Smooth muscle cell (in vitro differentiated cells): ENCODE measurements around the gene KPRP. TPM values are rescaled to one million over a fixed set of nuclear protein-coding genes. Genes with fewer than 3 reads are reported as not detected.

Experiments
- DNase-seq: peaks from one replicate; lab custom pipeline; 2025; ENCODE audit not compliant: unreplicated experiment; lab: John Stamatoyannopoulos, UW
- H2AFZ ChIP-seq: fragments of 200-600 bp; sonication (generic); 2 replicates; pipeline ENCODE4 v1.6.0; 2016; ENCODE audit warnings: antibody characterized with exemption, low read depth, mild to moderate bottlenecking
- H3F3A ChIP-seq: fragments of 200-600 bp; sonication (generic); 2 replicates; pipeline ENCODE4 v1.6.0; 2017; ENCODE audit warnings: antibody characterized with exemption, low read depth
- H3K27ac ChIP-seq: fragments of 200-600 bp; sonication (generic); 2 replicates; pipeline ENCODE4 v1.5.1; 2016; ENCODE audit warnings: low read depth, mild to moderate bottlenecking
- H3K27me3 ChIP-seq: fragments of 200-600 bp; sonication (generic); 2 replicates; pipeline ENCODE4 v1.6.1; 2016; ENCODE audit warnings: low read depth, mild to moderate bottlenecking
- H3K36me3 ChIP-seq: fragments of 200-600 bp; sonication (generic); 2 replicates; pipeline ENCODE4 v1.5.1; 2016; ENCODE audit warnings: low read depth
- H3K4me1 ChIP-seq: fragments of 200-600 bp; sonication (generic); 2 replicates; pipeline ENCODE4 v1.5.1; 2016; ENCODE audit warnings: low read depth
- H3K4me2 ChIP-seq: fragments of 200-600 bp; sonication (generic); 2 replicates; pipeline ENCODE4 v1.6.0; 2016; ENCODE audit warnings: mild to moderate bottlenecking
- H3K4me3 ChIP-seq: fragments of 200-600 bp; sonication (generic); 2 replicates; pipeline ENCODE4 v1.5.1; 2016; ENCODE audit warnings: mild to moderate bottlenecking
- H3K79me2 ChIP-seq: fragments of 200-600 bp; sonication (generic); 2 replicates; pipeline ENCODE4 v1.6.0; 2016; ENCODE audit warnings: low read depth, mild to moderate bottlenecking
- H3K9ac ChIP-seq: fragments of 200-600 bp; sonication (generic); 2 replicates; pipeline ENCODE4 v1.6.0; 2016; ENCODE audit warnings: low read depth
- H3K9me3 ChIP-seq: fragments of 200-600 bp; sonication (generic); replicated peaks from 2 replicates; pipeline ENCODE4 v1.5.1; 2016; ENCODE audit warnings: low read depth
- H4K20me1 ChIP-seq: fragments of 200-600 bp; sonication (generic); 2 replicates; pipeline ENCODE4 v1.6.0; 2016; ENCODE audit warnings: low read depth
- WGBS: methylation state at CpG from one replicate; pipeline ENCODE4 v1.1.7; 2016; ENCODE audit warnings: low lambda C conversion rate; 5-methylcytosine and 5-hydroxymethylcytosine counted together
- polyA plus RNA-seq: library from polyadenylated mRNA; unstranded; fragments of >200 nt; fragmentation: Nextera tagmentation; extraction: Ambion mirVana; gene quantifications from 2 replicates; pipeline ENCODE4 v1.2.1, GENCODE V29; 2016
- total RNA-seq: library from RNA; depleted of rRNA; stranded (reverse); fragments of >200 nt; gene quantifications from 2 replicates; pipeline ENCODE4 v1.2.3, GENCODE V29; 2014
- TF ChIP-seq, protein P1 (sequence below): fragments of 200-600 bp; sonication (generic); IDR thresholded peaks from 2 replicates; pipeline ENCODE4 v1.5.1; 2017; ENCODE audit warnings: borderline replicate concordance, mild to moderate bottlenecking, antibody characterized with exemption; ENCODE audit not compliant: insufficient read depth, poor library complexity, severe bottlenecking

Gene KPRP
- total and polyA plus RNA-seq, 2 experiments from 2014 or later, result not detected

DNA sequence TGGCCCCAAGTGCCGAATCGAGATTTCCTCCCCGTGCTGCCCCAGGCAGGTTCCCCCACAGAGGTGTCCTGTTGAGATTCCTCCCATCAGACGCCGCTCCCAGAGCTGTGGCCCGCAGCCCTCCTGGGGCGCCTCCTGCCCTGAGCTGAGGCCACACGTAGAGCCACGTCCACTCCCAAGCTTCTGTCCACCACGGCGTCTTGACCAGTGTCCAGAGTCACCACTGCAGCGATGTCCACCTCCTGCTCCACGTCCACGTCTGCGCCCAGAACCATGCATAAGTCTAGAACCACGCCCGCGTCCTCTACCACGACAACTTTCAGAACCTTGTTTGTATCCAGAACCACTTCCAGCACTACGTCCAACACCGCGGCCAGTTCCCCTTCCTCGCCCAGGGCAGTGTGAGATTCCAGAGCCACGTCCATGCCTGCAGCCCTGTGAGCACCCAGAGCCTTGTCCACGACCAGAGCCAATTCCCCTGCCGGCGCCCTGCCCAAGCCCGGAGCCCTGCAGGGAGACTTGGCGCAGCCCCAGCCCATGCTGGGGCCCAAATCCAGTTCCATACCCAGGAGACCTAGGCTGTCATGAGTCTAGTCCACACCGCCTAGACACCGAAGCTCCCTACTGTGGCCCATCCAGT is 2.8 kb downstream of the KPRP start:
- TF ChIP-seq, protein P1, sequence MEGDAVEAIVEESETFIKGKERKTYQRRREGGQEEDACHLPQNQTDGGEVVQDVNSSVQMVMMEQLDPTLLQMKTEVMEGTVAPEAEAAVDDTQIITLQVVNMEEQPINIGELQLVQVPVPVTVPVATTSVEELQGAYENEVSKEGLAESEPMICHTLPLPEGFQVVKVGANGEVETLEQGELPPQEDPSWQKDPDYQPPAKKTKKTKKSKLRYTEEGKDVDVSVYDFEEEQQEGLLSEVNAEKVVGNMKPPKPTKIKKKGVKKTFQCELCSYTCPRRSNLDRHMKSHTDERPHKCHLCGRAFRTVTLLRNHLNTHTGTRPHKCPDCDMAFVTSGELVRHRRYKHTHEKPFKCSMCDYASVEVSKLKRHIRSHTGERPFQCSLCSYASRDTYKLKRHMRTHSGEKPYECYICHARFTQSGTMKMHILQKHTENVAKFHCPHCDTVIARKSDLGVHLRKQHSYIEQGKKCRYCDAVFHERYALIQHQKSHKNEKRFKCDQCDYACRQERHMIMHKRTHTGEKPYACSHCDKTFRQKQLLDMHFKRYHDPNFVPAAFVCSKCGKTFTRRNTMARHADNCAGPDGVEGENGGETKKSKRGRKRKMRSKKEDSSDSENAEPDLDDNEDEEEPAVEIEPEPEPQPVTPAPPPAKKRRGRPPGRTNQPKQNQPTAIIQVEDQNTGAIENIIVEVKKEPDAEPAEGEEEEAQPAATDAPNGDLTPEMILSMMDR, result no peak
- Histone ChIP-seq H3K9me3 (no peaks in the 10 kb centered on the region), H2AFZ (no peak overlapping the region), H3K27ac (no peak overlapping the region), H3K4me3 (no peak overlapping the region), H4K20me1 (no peaks in the 10 kb centered on the region), H3K9ac (no peak overlapping the region), H3K36me3 (no peaks in the 10 kb centered on the region), H3K79me2 (no peaks in the 10 kb centered on the region), H3K4me2 (no peak overlapping the region), H3K27me3 (no peaks in the 10 kb centered on the region), H3F3A (no peaks in the 10 kb centered on the region), H3K4me1 (no peaks in the 10 kb centered on the region)
- WGBS, result 91% methylated on average over 31 of the region's 31 CpGs
- DNase-seq, result no peak

DNA sequence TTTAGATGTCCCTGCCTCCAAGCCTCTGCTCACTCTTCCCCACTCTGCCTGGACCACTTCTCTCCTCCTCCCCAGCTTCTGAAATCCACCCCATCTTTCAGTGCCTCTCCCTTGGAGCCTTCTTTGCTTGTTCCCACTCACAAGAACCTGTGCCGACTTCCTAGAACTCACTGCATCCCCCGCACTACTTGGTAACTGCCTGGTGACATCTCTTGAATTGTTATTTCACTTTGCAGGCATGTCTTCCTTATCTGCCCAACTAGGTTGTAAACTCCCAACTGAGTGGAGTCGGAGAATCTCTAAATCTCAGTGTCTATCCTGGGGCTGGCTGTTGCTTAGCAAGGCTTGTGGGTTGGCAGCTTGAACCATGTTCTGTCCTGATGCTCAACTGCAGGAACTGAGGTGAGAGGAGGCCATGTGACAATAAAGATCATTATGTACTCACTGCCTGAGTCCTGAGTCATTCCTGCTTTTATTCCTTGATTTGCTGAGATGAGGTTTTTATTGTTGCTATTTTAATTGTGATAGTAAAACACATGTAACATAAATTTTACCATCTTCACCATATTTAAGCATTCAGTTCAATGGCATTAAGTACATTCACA is 3.9 kb downstream of the KPRP start:
- H3K4me3 ChIP-seq, result no peak overlapping the region
- H3K4me2 ChIP-seq, result no peak overlapping the region
- no peaks in the 10 kb centered on the region for H3K27me3 ChIP-seq
- no peak for DNase-seq
- H3K9me3 ChIP-seq, result no peaks in the 10 kb centered on the region
- no peaks in the 10 kb centered on the region for H4K20me1 ChIP-seq
- H3K36me3 ChIP-seq, result no peaks in the 10 kb centered on the region
- no peak overlapping the region for H3K27ac ChIP-seq
- H3K9ac ChIP-seq, result no peak overlapping the region
- TF ChIP-seq, protein P1, result no peak
- no peaks in the 10 kb centered on the region for H3K4me1 ChIP-seq
- H3K79me2 ChIP-seq, result no peaks in the 10 kb centered on the region
- no peak overlapping the region for H2AFZ ChIP-seq
- 84% methylated on average over 3 of the region's 3 CpGs for WGBS
- H3F3A ChIP-seq, result no peaks in the 10 kb centered on the region

DNA sequence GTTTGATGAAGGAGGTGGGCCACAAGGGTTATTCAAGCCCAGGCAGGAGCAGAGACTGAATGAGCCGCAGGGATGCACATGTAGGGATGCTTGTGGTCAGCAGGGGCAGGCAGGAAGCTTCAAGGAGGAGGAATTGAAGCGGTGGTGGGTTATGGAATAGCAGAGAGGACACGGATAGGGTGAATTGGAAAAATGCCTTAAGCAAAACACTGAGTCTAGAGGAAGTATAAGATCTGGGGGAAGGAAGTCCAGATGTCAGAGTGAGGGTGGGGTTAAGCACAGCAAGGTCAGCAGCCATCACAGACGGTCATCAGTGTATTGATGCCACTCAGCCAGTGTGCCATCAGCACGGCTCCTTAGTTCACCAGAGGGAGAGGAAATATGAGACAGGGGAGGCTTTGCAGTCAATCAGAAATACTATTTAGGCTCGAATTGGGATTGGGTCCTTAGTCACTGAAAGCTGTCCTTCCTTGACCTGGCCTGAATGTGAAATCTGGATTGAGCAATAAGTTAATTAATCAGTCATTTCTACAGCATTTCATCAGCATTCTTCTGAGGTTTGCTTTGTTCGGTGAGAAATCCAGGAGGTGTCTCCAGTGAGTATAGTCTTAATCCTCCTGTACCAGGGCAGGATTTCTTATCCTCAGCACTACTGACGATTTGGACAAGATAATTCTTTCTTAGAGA is 11.2 kb downstream of the KPRP start:
- H3K9me3 ChIP-seq, result peaks cover 4% of the 10 kb centered on the region
- no peaks in the 10 kb centered on the region for H4K20me1 ChIP-seq
- DNase-seq, result no peak
- no peaks in the 10 kb centered on the region for H3K4me1 ChIP-seq
- no peak overlapping the region for H2AFZ ChIP-seq
- no peaks in the 10 kb centered on the region for H3K79me2 ChIP-seq
- H3K4me3 ChIP-seq, result no peak overlapping the region
- TF ChIP-seq, protein P1, result no peak
- WGBS, result 43% methylated on average over 8 of the region's 8 CpGs
- no peaks in the 10 kb centered on the region for H3K27me3 ChIP-seq
- no peaks in the 10 kb centered on the region for H3F3A ChIP-seq
- H3K4me2 ChIP-seq, result no peak overlapping the region
- no peaks in the 10 kb centered on the region for H3K36me3 ChIP-seq
- H3K27ac ChIP-seq, result no peak overlapping the region
- H3K9ac ChIP-seq, result no peak overlapping the region
